ENCODE results near the gene MMP14.

- no peak for TF ChIP-seq POLR2A (IDR thresholded peaks at IDR 0.05; ENCODE audit: low read length)
- no peak for TF ChIP-seq GATA1 (IDR thresholded peaks at IDR 0.05; ENCODE audit: low read depth, low read length)
Observed at GRCh38 chr14:22887990-22888378, 51.6 kb downstream of the MMP14 start.

All from erythroblast (primary cell).